ENCODE data around the gene ESPN.
"Not testable (repeated sequence)": the region's sequence is repeated elsewhere in the genome, so short reads cannot be mapped to it uniquely, and the experiment has no call there.

DNA sequence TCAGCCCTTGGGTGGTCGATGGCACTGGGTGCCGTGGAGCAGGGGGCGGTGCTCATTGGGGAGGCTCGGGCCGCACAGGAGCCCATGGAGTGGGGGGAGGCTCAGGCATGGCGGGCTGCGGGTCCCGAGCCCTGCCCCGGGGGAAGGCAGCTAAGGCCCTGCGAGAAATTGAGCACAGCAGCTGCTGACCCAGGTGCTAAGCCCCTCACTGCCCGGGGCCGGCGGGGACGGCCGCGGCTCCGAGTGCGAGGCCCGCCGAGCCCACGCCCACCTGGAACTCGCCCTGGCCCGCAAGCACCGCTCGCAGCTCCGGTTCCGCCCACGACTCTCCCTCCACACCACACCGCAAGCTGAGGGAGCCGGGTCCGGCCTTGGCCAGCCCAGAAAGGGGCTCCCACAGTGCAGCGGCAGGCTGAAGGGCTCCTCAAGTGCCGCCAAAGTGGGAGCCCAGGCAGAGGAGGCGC is 28.8 kb upstream of the ESPN start:
- TF ChIP-seq EZH2 (IDR thresholded peaks at IDR 0.05; ENCODE audit: borderline replicate concordance, low read length), result not testable (repeated sequence)
- TF ChIP-seq, protein P1, sequence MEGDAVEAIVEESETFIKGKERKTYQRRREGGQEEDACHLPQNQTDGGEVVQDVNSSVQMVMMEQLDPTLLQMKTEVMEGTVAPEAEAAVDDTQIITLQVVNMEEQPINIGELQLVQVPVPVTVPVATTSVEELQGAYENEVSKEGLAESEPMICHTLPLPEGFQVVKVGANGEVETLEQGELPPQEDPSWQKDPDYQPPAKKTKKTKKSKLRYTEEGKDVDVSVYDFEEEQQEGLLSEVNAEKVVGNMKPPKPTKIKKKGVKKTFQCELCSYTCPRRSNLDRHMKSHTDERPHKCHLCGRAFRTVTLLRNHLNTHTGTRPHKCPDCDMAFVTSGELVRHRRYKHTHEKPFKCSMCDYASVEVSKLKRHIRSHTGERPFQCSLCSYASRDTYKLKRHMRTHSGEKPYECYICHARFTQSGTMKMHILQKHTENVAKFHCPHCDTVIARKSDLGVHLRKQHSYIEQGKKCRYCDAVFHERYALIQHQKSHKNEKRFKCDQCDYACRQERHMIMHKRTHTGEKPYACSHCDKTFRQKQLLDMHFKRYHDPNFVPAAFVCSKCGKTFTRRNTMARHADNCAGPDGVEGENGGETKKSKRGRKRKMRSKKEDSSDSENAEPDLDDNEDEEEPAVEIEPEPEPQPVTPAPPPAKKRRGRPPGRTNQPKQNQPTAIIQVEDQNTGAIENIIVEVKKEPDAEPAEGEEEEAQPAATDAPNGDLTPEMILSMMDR (conservative IDR thresholded peaks at IDR 0.05 in 1 of 2, IDR thresholded peaks at IDR 0.05 in 1 of 2; ENCODE audit: extremely low read depth in 1 of 2, insufficient read depth in 1 of 2, low read depth in 1 of 2, low read length in 2 of 2), result not testable (repeated sequence)
